ENCODE data around the gene FBXO46. TPM values are rescaled to one million over a fixed set of nuclear protein-coding genes. Genes with fewer than 3 reads are reported as not detected.
"Not testable (repeated sequence)": the region's sequence is repeated elsewhere in the genome, so short reads cannot be mapped to it uniquely, and the experiment has no call there.

FBXO46 gene
- total and polyA plus RNA-seq, 8 donors, result 12.6 to 19.2 (median 16.9) TPM

GRCh38 chr19:45692187-45693105 is 38.2 kb downstream of the FBXO46 start, which contains the start of gene QPCTL:
TSS of gene QPCTL (plus strand) at chr19:45692666. CDS start at chr19:45692704, 38 bp downstream.
- intact Hi-C loops (cut with DNase I), result no loop called here
- H3K4me1 ChIP-seq, result peaks cover 13 to 17% of the 10 kb centered on the region in 2 donors
- peak; percentile 95 to 99 (median 98) for DNase-seq
- peak; percentile 95 for ATAC-seq
- H3K36me3 ChIP-seq, result peaks cover 0 to 24% of the 10 kb centered on the region in 2 donors
- TF ChIP-seq, protein P1, sequence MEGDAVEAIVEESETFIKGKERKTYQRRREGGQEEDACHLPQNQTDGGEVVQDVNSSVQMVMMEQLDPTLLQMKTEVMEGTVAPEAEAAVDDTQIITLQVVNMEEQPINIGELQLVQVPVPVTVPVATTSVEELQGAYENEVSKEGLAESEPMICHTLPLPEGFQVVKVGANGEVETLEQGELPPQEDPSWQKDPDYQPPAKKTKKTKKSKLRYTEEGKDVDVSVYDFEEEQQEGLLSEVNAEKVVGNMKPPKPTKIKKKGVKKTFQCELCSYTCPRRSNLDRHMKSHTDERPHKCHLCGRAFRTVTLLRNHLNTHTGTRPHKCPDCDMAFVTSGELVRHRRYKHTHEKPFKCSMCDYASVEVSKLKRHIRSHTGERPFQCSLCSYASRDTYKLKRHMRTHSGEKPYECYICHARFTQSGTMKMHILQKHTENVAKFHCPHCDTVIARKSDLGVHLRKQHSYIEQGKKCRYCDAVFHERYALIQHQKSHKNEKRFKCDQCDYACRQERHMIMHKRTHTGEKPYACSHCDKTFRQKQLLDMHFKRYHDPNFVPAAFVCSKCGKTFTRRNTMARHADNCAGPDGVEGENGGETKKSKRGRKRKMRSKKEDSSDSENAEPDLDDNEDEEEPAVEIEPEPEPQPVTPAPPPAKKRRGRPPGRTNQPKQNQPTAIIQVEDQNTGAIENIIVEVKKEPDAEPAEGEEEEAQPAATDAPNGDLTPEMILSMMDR (IDR thresholded peaks at IDR 0.05), result no peak
- peak within 1 kb of the TSS; percentile 88 to 96 for H3K27ac ChIP-seq
- no peaks in the 10 kb centered on the region for H3K9me3 ChIP-seq
- no peaks in the 10 kb centered on the region for H3K27me3 ChIP-seq
- peak within 1 kb of the TSS; percentile 92 for H3K4me3 ChIP-seq

GRCh38 chr19:45691516-45692186 is 39.0 kb downstream of the FBXO46 start, which contains the start of gene SNRPD2:
TSS of gene SNRPD2 (minus strand) at chr19:45691953. CDS start at chr19:45691888, 65 bp downstream.
- no peaks in the 10 kb centered on the region for H3K9me3 ChIP-seq
- ATAC-seq (peak; percentile 82), DNase-seq (peak; percentile 94 to 96 (median 96))
- H3K27ac ChIP-seq, result peak within 1 kb of the TSS; percentile 88 to 96
- peak within 1 kb of the TSS; percentile 92 for H3K4me3 ChIP-seq
- intact Hi-C loops (cut with DNase I), result no loop called here
- no peaks in the 10 kb centered on the region for H3K27me3 ChIP-seq
- peaks cover 0 to 28% of the 10 kb centered on the region in 2 donors for H3K36me3 ChIP-seq
- peaks cover 13 to 17% of the 10 kb centered on the region in 2 donors for H3K4me1 ChIP-seq
- TF ChIP-seq, protein P1 (IDR thresholded peaks at IDR 0.05), result no peak

DNA sequence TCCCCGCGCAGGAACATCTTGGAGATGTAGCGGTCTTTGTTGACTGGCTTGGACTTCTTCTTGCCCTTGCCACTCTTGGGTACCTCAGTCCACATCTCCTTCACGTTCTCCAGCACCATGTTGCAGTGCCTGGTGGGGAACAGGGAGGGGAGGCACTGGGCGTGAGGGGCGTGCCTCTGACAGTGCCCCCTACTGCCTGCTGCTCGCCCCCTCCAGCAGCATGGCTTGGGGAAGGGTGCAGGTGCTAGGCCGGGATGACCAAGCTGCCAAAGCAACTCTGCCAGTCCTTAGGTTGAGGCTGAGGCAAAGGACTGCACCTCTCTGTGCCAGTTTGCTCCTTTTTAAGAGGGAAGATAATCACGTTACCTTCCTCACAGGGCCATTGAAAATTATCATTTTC is 43.1 kb downstream of the FBXO46 start:
- H3K4me3 ChIP-seq, result no peak overlapping the region
- peaks cover 6 to 12% of the 10 kb centered on the region in 2 donors for H3K4me1 ChIP-seq
- intact Hi-C loops (cut with DNase I), result no loop called here
- H3K36me3 ChIP-seq, result peaks cover 0 to 52% of the 10 kb centered on the region in 2 donors
- no peaks in the 10 kb centered on the region for H3K27me3 ChIP-seq
- no peak for DNase-seq
- no peak for ATAC-seq
- TF ChIP-seq, protein P1 (IDR thresholded peaks at IDR 0.05), result no peak
- no peak overlapping the region for H3K27ac ChIP-seq
- H3K9me3 ChIP-seq, result no peaks in the 10 kb centered on the region

DNA sequence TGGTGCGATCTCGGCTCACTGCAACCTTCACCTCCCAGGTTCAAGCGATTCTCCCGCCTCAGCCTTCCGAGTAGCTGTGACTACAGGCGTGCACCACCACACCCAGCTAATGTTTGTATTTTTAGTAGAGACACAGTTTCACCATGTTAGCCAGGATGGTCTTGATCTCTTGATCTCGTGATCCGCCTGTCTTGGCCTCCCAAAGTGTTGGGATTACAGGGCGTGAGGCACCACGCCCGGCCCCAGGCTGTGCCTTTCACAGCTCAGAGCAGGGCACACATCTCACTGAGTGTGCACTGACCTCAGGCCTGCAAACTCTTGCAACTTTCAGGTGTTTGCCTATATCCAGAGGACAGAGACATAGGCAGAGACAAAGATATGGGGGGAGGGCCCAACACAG is 45.7 kb downstream of the FBXO46 start:
- peaks cover 0 to 12% of the 10 kb centered on the region in 2 donors for H3K4me1 ChIP-seq
- intact Hi-C loops (cut with DNase I); H3K4me3 ChIP-seq; ATAC-seq; DNase-seq; H3K27me3 ChIP-seq; H3K27ac ChIP-seq; H3K9me3 ChIP-seq: not testable (repeated sequence)
- H3K36me3 ChIP-seq, result peaks cover 0 to 52% of the 10 kb centered on the region in 2 donors

DNA sequence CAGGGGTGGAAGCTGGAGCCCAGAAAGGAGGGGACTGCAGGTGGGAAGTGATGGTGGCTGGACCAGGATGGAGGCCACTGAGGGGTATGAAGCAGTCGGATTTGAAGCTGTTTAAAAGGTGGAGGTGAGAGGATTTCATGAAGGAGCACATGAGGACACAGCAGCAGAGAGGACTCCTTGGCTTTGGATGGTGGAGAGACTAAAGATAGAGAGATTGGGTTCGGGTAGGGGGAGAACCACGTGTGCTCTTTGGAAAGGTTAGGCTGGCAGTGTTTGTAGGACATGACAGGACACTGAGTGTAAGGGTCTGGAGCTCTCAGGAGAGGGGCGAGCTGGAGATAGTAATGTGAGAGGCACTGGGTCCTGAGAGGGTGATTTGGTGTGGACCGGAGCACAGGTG is 47.8 kb downstream of the FBXO46 start:
- TF ChIP-seq, protein P1 (IDR thresholded peaks at IDR 0.05), result no peak
- Histone ChIP-seq H3K36me3 (peaks cover 0 to 45% of the 10 kb centered on the region in 2 donors), H3K27me3 (peaks cover 4 to 19% of the 10 kb centered on the region in 2 donors), H3K9me3 (no peaks in the 10 kb centered on the region), H3K27ac (no peak overlapping the region), H3K4me1 (peaks cover 2 to 19% of the 10 kb centered on the region in 2 donors), H3K4me3 (no peak overlapping the region)
- DNase-seq, result no peak
- no peak for ATAC-seq
- intact Hi-C loops (cut with DNase I), result no loop called here

All from left lung (tissue), 10 donors.